ENCODE results near the gene MRPL45.

GRCh38 chr17:38342886-38343607 lies 46.1 kb downstream of the MRPL45 start:
- TF ChIP-seq EZH2 (IDR thresholded peaks at IDR 0.05; ENCODE audit: borderline replicate concordance, insufficient read depth, low read depth, low read length, poor library complexity, severe bottlenecking) (no peak), CTCF (IDR thresholded peaks at IDR 0.05) (no peak)

Data from B cell (primary cell).